CD14-positive monocyte (primary cell): Measurements from ENCODE around the gene EP400. TPM values are rescaled to one million over a fixed set of nuclear protein-coding genes. Genes with fewer than 3 reads are reported as not detected.
A peak's percentile ranks its signal among the peaks of the same experiment; 100 is the strongest.

Experiments used
- DNase-seq, 3 donors: peaks; one replicate each; pipeline ENCODE4 v3.0.0-alpha.2; 2011 to 2022
- H2AFZ ChIP-seq: 2 replicates; pipeline ENCODE4 v1.6.0; 2012; ENCODE audit warnings: mild to moderate bottlenecking, low read depth, low read length, inconsistent platforms; ENCODE audit not compliant: insufficient read depth, poor library complexity, severe bottlenecking
- H3K27ac ChIP-seq, 2 donors: 1 replicate in 1 of 2; 2 replicates in 1 of 2; pipeline ENCODE4 v1.5.1; 2012 to 2013; ENCODE audit warnings: low read length in 2 of 2, control low read depth in 1 of 2, inconsistent platforms in 1 of 2, low read depth in 1 of 2, mild to moderate bottlenecking in 1 of 2
- H3K27me3 ChIP-seq, 2 donors: one replicate each; pipeline versions ENCODE4 v1.6.0 to v1.6.1; 2011 to 2013; ENCODE audit warnings: low read length in 2 of 2; ENCODE audit not compliant: control insufficient read depth in 2 of 2, insufficient read depth in 2 of 2
- H3K36me3 ChIP-seq, 2 donors: replicated peaks in 1 of 2; 1 replicate in 1 of 2; 2 replicates in 1 of 2; pipeline versions ENCODE4 v1.5.1 to v1.6.1; 2012 to 2013; ENCODE audit warnings: low read length in 2 of 2, control low read depth in 1 of 2, inconsistent platforms in 1 of 2, mild to moderate bottlenecking in 1 of 2; ENCODE audit not compliant: insufficient read depth in 2 of 2, control insufficient read depth in 1 of 2
- H3K4me1 ChIP-seq, 2 donors: 1 replicate in 1 of 2; 2 replicates in 1 of 2; pipeline versions ENCODE4 v1.5.1 to v1.6.1; 2012 to 2013; ENCODE audit warnings: low read length in 2 of 2, control low read depth in 1 of 2, inconsistent platforms in 1 of 2, mild to moderate bottlenecking in 1 of 2, moderate library complexity in 1 of 2; ENCODE audit not compliant: insufficient read depth in 2 of 2, control insufficient read depth in 1 of 2
- H3K4me2 ChIP-seq: replicated peaks from 2 replicates; pipeline ENCODE3; 2012; ENCODE audit warnings: low read length, moderate library complexity, mild to moderate bottlenecking; ENCODE audit not compliant: poor library complexity, severe bottlenecking; ENCODE audit errors: extremely low read depth
- H3K4me3 ChIP-seq, 3 experiments: fragments of 200-600 bp in 1 of 3; sonication (generic) in 1 of 3; replicated peaks in 1 of 3; 1 replicate in 2 of 3; 2 replicates in 1 of 3; pipeline ENCODE4 v1.5.1; 2011 to 2013; ENCODE audit warnings: low read length in 3 of 3, mild to moderate bottlenecking in 3 of 3, control low read depth in 2 of 3, low read depth in 2 of 3, inconsistent platforms in 1 of 3, moderate library complexity in 1 of 3
- H3K79me2 ChIP-seq: 2 replicates; pipeline ENCODE4 v1.6.0; 2012; ENCODE audit warnings: mild to moderate bottlenecking, control low read depth, inconsistent platforms, low read length, moderate library complexity; ENCODE audit not compliant: insufficient read depth
- H3K9ac ChIP-seq: 2 replicates; pipeline ENCODE4 v1.6.0; 2017; ENCODE audit warnings: low read length, mild to moderate bottlenecking; ENCODE audit not compliant: insufficient read depth, poor library complexity, severe bottlenecking
- H3K9me3 ChIP-seq, 2 donors: replicated peaks in 1 of 2; 1 replicate in 1 of 2; 2 replicates in 1 of 2; pipeline versions ENCODE4 v1.5.1 to v1.6.1; 2012 to 2013; ENCODE audit warnings: low read length in 2 of 2, control low read depth in 1 of 2; ENCODE audit not compliant: control insufficient read depth in 1 of 2, insufficient read depth in 1 of 2
- H4K20me1 ChIP-seq: 2 replicates; pipeline ENCODE4 v1.6.0; 2012; ENCODE audit warnings: mild to moderate bottlenecking, low read length, control low read depth, moderate library complexity; ENCODE audit not compliant: insufficient read depth
- H3K27ac Mint-ChIP-seq, 7 donors: one replicate each; pipeline ENCODE4 v1.8.0; 2020; ENCODE audit warnings: mild to moderate bottlenecking in 7 of 7, mixed read lengths in 7 of 7, moderate library complexity in 6 of 7, inconsistent platforms in 2 of 7
- H3K27me3 Mint-ChIP-seq, 3 donors: one replicate each; pipeline ENCODE4 v1.8.0; 2021 to 2022; ENCODE audit warnings: low read depth in 3 of 3, mild to moderate bottlenecking in 3 of 3, mixed read lengths in 3 of 3, moderate library complexity in 3 of 3, inconsistent platforms in 1 of 3
- H3K36me3 Mint-ChIP-seq, 2 donors: one replicate each; pipeline ENCODE4 v1.8.0; 2020; ENCODE audit warnings: mixed read lengths in 2 of 2, inconsistent platforms in 1 of 2, mild to moderate bottlenecking in 1 of 2
- H3K4me1 Mint-ChIP-seq: one replicate; pipeline ENCODE4 v1.8.0; 2020; ENCODE audit warnings: mild to moderate bottlenecking, mixed read lengths
- H3K4me3 Mint-ChIP-seq, 2 donors: one replicate each; pipeline ENCODE4 v1.8.0; 2020; ENCODE audit warnings: mild to moderate bottlenecking in 2 of 2, mixed read lengths in 2 of 2, moderate library complexity in 1 of 2
- H3K9me3 Mint-ChIP-seq, 7 donors: one replicate each; pipeline ENCODE4 v1.8.0; 2020 to 2022; ENCODE audit warnings: mixed read lengths in 7 of 7, mild to moderate bottlenecking in 6 of 7, moderate library complexity in 6 of 7, inconsistent platforms in 2 of 7
- CTCF ChIP-seq: fragments of 200-600 bp; IDR thresholded peaks from one replicate; pipeline ENCODE4 v1.8.0; 2022; ENCODE audit warnings: antibody characterized with exemption, mild to moderate bottlenecking
- WGBS: methylation state at CpG from one replicate; pipeline ENCODE4 v1.1.5; 2013; ENCODE audit warnings: missing lambda C conversion rate; ENCODE audit not compliant: insufficient coverage; 5-methylcytosine and 5-hydroxymethylcytosine counted together
- intact Hi-C, 2 donors: fragments of 100-400 bp; cut with micrococcal nuclease; formaldehyde crosslinking; loops; one replicate each; pipeline versions ENCODE4 v1.15.0 to v1.15.1; 2023
- polyA plus RNA-seq, 3 donors: library from polyadenylated mRNA; depleted of rRNA in 1 of 3; unstranded in 2 of 3; stranded (reverse) in 1 of 3; fragments of 300-500 nt in 2 of 3; fragments of >200 nt in 1 of 3; fragmentation: Illumina TruSeq in 2 of 3; gene quantifications; 1 replicate in 2 of 3; 2 replicates in 1 of 3; pipeline ENCODE4 v1.2.3, GENCODE V29; 2012 to 2021

EP400 gene
- polyA plus RNA-seq, 3 donors = 0.65 to 12.1 (median 0.81) TPM

- 48% methylated on average over 6 of the region's 8 CpGs for WGBS
- H3K4me3 Mint-ChIP-seq = peak overlapping the region; percentile 3 to 5
- H3K9me3 Mint-ChIP-seq = no peaks in the 10 kb centered on the region
- Histone ChIP-seq H3K4me2 (no peak overlapping the region), H3K4me3 (no peak overlapping the region), H3K4me1 (peaks cover 16 to 23% of the 10 kb centered on the region in 2 donors), H3K27ac (no peak overlapping the region), H3K79me2 (peaks cover 26% of the 10 kb centered on the region), H3K27me3 (no peaks in the 10 kb centered on the region), H3K9ac (no peak overlapping the region), H4K20me1 (peaks cover 24% of the 10 kb centered on the region), H3K9me3 (no peaks in the 10 kb centered on the region), H3K36me3 (peaks cover 12 to 17% of the 10 kb centered on the region in 2 donors), H2AFZ (no peak overlapping the region)
- peaks cover 30% of the 10 kb centered on the region for H3K4me1 Mint-ChIP-seq
- no peak for DNase-seq
- H3K27ac Mint-ChIP-seq = peak overlapping the region in 1 of 7 donors; percentile 34
- intact Hi-C loops = loop anchor here (2.0 to 5.0 kb wide), 2 partner anchors 17 to 55 kb away; partner anchors contain the start of gene ULK1 (in 1 of the 2)
- TF ChIP-seq CTCF = no peak
- H3K27me3 Mint-ChIP-seq = peaks cover 0 to 3% (median 1%) of the 10 kb centered on the region in 3 donors
- peaks cover 10 to 28% of the 10 kb centered on the region in 2 donors for H3K36me3 Mint-ChIP-seq
Observed at GRCh38 chr12:131947482-131948027, 2.2 kb upstream of the EP400 start.

- no CpG with 5 or more reads among the region's 1 CpG for WGBS
- no peak for DNase-seq
- H2AFZ ChIP-seq = no peak overlapping the region
Observed at GRCh38 chr12:131948166-131948712, 1.5 kb upstream of the EP400 start.

More at GRCh38 chr12:131948166-131948712, 1.5 kb upstream of the EP400 start:
- H3K79me2 ChIP-seq = peaks cover 33% of the 10 kb centered on the region
- no peaks in the 10 kb centered on the region for H3K9me3 ChIP-seq
- intact Hi-C loops = loop anchor here (2.0 to 5.0 kb wide), 2 partner anchors 17 to 56 kb away; partner anchors contain the start of gene ULK1 (in 1 of the 2)
- Mint-ChIP-seq H3K27ac (peak overlapping the region in 2 of 7 donors; percentile 15 to 32), H3K27me3 (peaks cover 0 to 3% (median 1%) of the 10 kb centered on the region in 3 donors), H3K4me1 (peaks cover 34% of the 10 kb centered on the region), H3K36me3 (peaks cover 9 to 21% of the 10 kb centered on the region in 2 donors), H3K9me3 (no peaks in the 10 kb centered on the region), H3K4me3 (no peak overlapping the region)
- no peak overlapping the region for H3K4me2 ChIP-seq
- H3K27ac ChIP-seq = no peak overlapping the region
- TF ChIP-seq CTCF = no peak
- no peak overlapping the region for H3K4me3 ChIP-seq
- H3K27me3 ChIP-seq = no peaks in the 10 kb centered on the region
- H3K4me1 ChIP-seq = peaks cover 16 to 23% of the 10 kb centered on the region in 2 donors
- peaks cover 31% of the 10 kb centered on the region for H4K20me1 ChIP-seq
- no peak overlapping the region for H3K9ac ChIP-seq
- peaks cover 7 to 10% of the 10 kb centered on the region in 2 donors for H3K36me3 ChIP-seq
